GM12878 (cell line): ENCODE measurements around the gene SSTR1. TPM values are rescaled to one million over a fixed set of nuclear protein-coding genes. Genes with fewer than 3 reads are reported as not detected.

Experiments used
- ATAC-seq: fragments of 200-7000 bp; cut with Tn5 transposase; 3 replicates; pipeline ENCODE4 v1.9.1; 2020; ENCODE audit warnings: mild to moderate bottlenecking, moderate library complexity
- BruUV-seq: library from RNA; stranded (reverse); fragments of 400-500 nt; replicated peaks from 2 replicates; lab custom pipeline; 2021; lab: Mats Ljungman, UMichigan
- CTCF ChIA-PET: fragments of 300-600 bp; sonication (Branson Sonifier 250); formaldehyde crosslinking; extraction: SDS; loops from one replicate; lab custom pipeline; 2021; ENCODE audit warnings: inconsistent platforms; lab: Yijun Ruan, JAX
- POLR2A ChIA-PET: fragments of 350-600 bp; formaldehyde crosslinking; extraction: SDS; loops from one replicate; lab custom pipeline; 2021; ENCODE audit warnings: inconsistent platforms; lab: Charles Lee
- RAD21 ChIA-PET: fragments of 300-600 bp; sonication (Branson Sonifier 250); formaldehyde crosslinking; loops from one replicate; lab custom pipeline; 2023; ENCODE audit warnings: antibody characterized with exemption; ENCODE audit not compliant: unreplicated experiment; lab: Charles Lee
- SMC1A ChIA-PET: fragments of 300-600 bp; sonication (Branson Sonifier 250); formaldehyde crosslinking; loops from one replicate; lab custom pipeline; 2023; ENCODE audit not compliant: unreplicated experiment, uncharacterized antibody; lab: Charles Lee
- DNase-seq: peaks from one replicate; pipeline ENCODE4 v3.0.0-alpha.2; 2011; ENCODE audit warnings: low read depth, low spot score
- FAIRE-seq: peaks from 3 replicates; lab custom pipeline; 2011; peaks lifted over from hg19 to GRCh38; lab: Jason Lieb, UNC
- H2AFZ ChIP-seq: 2 replicates; pipeline ENCODE4 v1.6.0; 2011; ENCODE audit warnings: low read depth, low read length, control low read depth; ENCODE audit not compliant: control insufficient read depth
- H3K27ac ChIP-seq: 2 replicates; pipeline ENCODE4 v1.5.1; 2011; ENCODE audit warnings: control low read depth; ENCODE audit not compliant: control insufficient read depth, insufficient read depth
- H3K27me3 ChIP-seq, 2 experiments: replicated peaks in 1 of 2; 2 replicates each; pipeline versions ENCODE4 v1.6.0 to v1.6.1; 2011; ENCODE audit warnings: low read length in 1 of 2; ENCODE audit not compliant: control insufficient read depth in 2 of 2, insufficient read depth in 2 of 2
- H3K36me3 ChIP-seq, 2 experiments: 2 replicates each; pipeline ENCODE4 v1.5.1; 2011; ENCODE audit warnings: low read length in 1 of 2; ENCODE audit not compliant: control insufficient read depth in 2 of 2, insufficient read depth in 2 of 2
- H3K4me1 ChIP-seq: 2 replicates; pipeline ENCODE4 v1.6.1; 2011; ENCODE audit warnings: mild to moderate bottlenecking, low read length, moderate library complexity, mixed read lengths; ENCODE audit not compliant: control insufficient read depth, insufficient read depth
- H3K4me2 ChIP-seq: 2 replicates; pipeline ENCODE4 v1.6.0; 2011; ENCODE audit warnings: control low read depth; ENCODE audit not compliant: control insufficient read depth, insufficient read depth
- H3K4me3 ChIP-seq: fragments of 200-600 bp; sonication (generic); 2 replicates; pipeline ENCODE4 v1.5.1; 2016
- H3K79me2 ChIP-seq: 2 replicates; pipeline ENCODE4 v1.6.0; 2011; ENCODE audit warnings: low read length; ENCODE audit not compliant: control insufficient read depth, insufficient read depth
- H3K9ac ChIP-seq: 2 replicates; pipeline ENCODE4 v1.8.0; 2011; ENCODE audit warnings: low read length, control low read depth, mixed read lengths; ENCODE audit not compliant: control insufficient read depth, insufficient read depth
- H3K9me3 ChIP-seq: replicated peaks from 3 replicates; pipeline ENCODE4 v1.5.1; 2011; ENCODE audit warnings: mild to moderate bottlenecking, low read length; ENCODE audit not compliant: control insufficient read depth, insufficient read depth
- H4K20me1 ChIP-seq: 2 replicates; pipeline ENCODE4 v1.6.0; 2011; ENCODE audit not compliant: control insufficient read depth, insufficient read depth
- BHLHE40 ChIP-seq, 2 experiments: fragments of 450-650 bp in 1 of 2; IDR thresholded peaks; 2 replicates each; pipeline ENCODE4 v1.6.1; 2011 to 2017; ENCODE audit warnings: low read depth in 2 of 2, borderline replicate concordance in 1 of 2, improper control_type of control experiment in 1 of 2, low read length in 1 of 2, mild to moderate bottlenecking in 1 of 2
- ESRRA ChIP-seq: IDR thresholded peaks from 2 replicates; pipeline ENCODE4 v1.6.1; 2012; ENCODE audit warnings: mild to moderate bottlenecking, low read length, improper control_type of control experiment
- HDAC6 ChIP-seq: fragments of 200-600 bp; sonication (generic); IDR thresholded peaks from one replicate; pipeline ENCODE4 v1.8.0; 2017; ENCODE audit warnings: antibody characterized with exemption; ENCODE audit not compliant: unreplicated experiment
- RELB ChIP-seq: fragments of 450-650 bp; IDR thresholded peaks from 2 replicates; pipeline ENCODE4 v1.6.1; 2017; ENCODE audit warnings: low read depth, mild to moderate bottlenecking, moderate library complexity
- ZBTB40 ChIP-seq: fragments of 450-650 bp; IDR thresholded peaks from 2 replicates; pipeline ENCODE4 v1.6.1; 2016; ENCODE audit warnings: mild to moderate bottlenecking, moderate library complexity, borderline replicate concordance
- WGBS: methylation state at CpG from one replicate; pipeline ENCODE4 v1.1.6; 2016; ENCODE audit warnings: low lambda C conversion rate; ENCODE audit not compliant: insufficient replicate concordance, insufficient coverage; ENCODE audit errors: missing lambda C conversion rate; 5-methylcytosine and 5-hydroxymethylcytosine counted together
- in situ Hi-C: fragments of 300-500 bp; cut with MboI; formaldehyde crosslinking; loops from 9 replicates; pipeline ENCODE4 v1.14.3; 2018; ENCODE audit warnings: mixed read lengths
- intact Hi-C: fragments of 100-400 bp; cut with micrococcal nuclease; formaldehyde crosslinking; loops from one replicate; pipeline ENCODE4 v1.14.2; 2022; ENCODE audit not compliant: unreplicated experiment
- polyA plus RNA-seq, 11 experiments: library from polyadenylated mRNA; depleted of rRNA in 4 of 11; unstranded in 6 of 11; stranded (reverse) in 5 of 11; fragments of >200 nt; fragmentation: Nextera tagmentation in 4 of 11; fragmentation: Illumina TruSeq in 1 of 11; extraction: Ambion mirVana in 4 of 11; extraction: Trizol in 1 of 11; gene quantifications; 1 replicate in 1 of 11; 2 replicates in 10 of 11; pipeline versions ENCODE4 v1.2.1 to v1.2.3, GENCODE V29; 2011 to 2016; ENCODE audit warnings: inconsistent platforms in 2 of 11, missing spikeins in 2 of 11, low read depth in 1 of 11
- total RNA-seq, 4 experiments: library from RNA; depleted of rRNA in 3 of 4; stranded (reverse); fragments of >200 nt in 3 of 4; fragmentation: Illumina TruSeq in 1 of 4; extraction: Trizol in 1 of 4; gene quantifications; 2 replicates each; pipeline versions ENCODE4 v1.2.1 to v1.2.3, GENCODE V29; 2013 to 2021
- TF ChIP-seq, protein P1 (sequence below): IDR thresholded peaks from 2 replicates; pipeline ENCODE4 v1.6.1; 2011; ENCODE audit warnings: borderline replicate concordance, low read depth, mild to moderate bottlenecking, moderate library complexity, low read length; ENCODE audit not compliant: insufficient read depth, poor library complexity, severe bottlenecking
- TF ChIP-seq, protein P2 (sequence below): fragments of 450-650 bp; IDR thresholded peaks from 2 replicates; pipeline ENCODE4 v1.6.1; 2018; ENCODE audit warnings: mild to moderate bottlenecking, low read depth, moderate library complexity; ENCODE audit not compliant: partially characterized antibody

Gene SSTR1
- total and polyA plus RNA-seq, 10 of the 15 experiments (the other 5 are each of a cell fraction or from before 2014, with no cell fraction given) = 0.01 to 0.05 TPM; not detected in 8

DNA sequence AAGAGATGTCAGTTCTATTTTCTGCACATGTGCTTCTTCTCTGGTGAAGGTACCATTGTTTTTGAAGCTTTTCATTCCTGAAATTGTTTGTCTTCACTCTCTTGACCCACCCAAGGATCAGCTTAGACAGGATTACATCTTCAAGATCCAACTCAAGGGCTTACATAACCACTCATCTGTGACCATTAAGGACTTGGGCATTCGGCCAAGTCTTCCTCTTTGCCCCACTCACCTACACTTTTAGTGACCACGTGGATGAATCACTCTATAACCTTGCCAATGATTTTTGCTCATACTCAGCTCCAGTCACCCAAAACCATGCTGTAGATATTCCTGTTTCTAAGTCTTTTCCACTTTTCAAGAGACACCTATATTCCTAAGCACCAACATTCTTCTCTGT is 36.5 kb upstream of the SSTR1 start (continued):
- no peak for TF ChIP-seq RELB
- no peak for TF ChIP-seq HDAC6
- TF ChIP-seq, protein P1, sequence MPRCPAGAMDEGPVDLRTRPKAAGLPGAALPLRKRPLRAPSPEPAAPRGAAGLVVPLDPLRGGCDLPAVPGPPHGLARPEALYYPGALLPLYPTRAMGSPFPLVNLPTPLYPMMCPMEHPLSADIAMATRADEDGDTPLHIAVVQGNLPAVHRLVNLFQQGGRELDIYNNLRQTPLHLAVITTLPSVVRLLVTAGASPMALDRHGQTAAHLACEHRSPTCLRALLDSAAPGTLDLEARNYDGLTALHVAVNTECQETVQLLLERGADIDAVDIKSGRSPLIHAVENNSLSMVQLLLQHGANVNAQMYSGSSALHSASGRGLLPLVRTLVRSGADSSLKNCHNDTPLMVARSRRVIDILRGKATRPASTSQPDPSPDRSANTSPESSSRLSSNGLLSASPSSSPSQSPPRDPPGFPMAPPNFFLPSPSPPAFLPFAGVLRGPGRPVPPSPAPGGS = no peak

DNA sequence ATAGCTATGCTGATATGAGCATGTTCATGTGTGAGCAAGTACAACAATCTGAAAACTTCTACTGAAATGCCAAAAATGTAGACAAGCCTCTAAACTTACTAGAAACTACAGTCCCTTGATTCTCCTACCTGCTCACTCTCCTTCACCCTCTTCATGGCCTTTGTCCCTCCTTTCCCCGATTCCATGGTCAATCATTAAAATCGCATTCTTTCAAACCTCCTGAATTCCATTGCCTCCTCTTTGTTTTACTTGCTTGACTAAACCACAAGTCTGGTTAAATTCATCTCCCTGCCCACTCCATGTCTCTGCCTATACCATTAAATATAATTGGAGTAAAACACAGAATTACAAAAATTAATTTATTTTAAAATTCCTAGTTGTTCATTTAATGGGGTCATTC is 33.0 kb upstream of the SSTR1 start:
- 50% methylated on average over 2 of the region's 2 CpGs for WGBS
- in situ Hi-C loops = no loop called here
- BruUV-seq = no TSS peak

More for the DNA sequence above, 33.0 kb upstream of the SSTR1 start:
- no peak for DNase-seq
- Histone ChIP-seq H3K9me3 (no peaks in the 10 kb centered on the region), H3K36me3 (no peaks in the 10 kb centered on the region), H2AFZ (no peak overlapping the region), H3K4me3 (no peak overlapping the region), H3K79me2 (no peaks in the 10 kb centered on the region), H3K27me3 (no peaks in the 10 kb centered on the region), H3K9ac (no peak overlapping the region), H4K20me1 (no peaks in the 10 kb centered on the region), H3K27ac (no peak overlapping the region), H3K4me1 (no peaks in the 10 kb centered on the region), H3K4me2 (no peak overlapping the region)
- POLR2A ChIA-PET = no interaction called here
- intact Hi-C loops = loop anchor here (10.0 kb wide), 1 partner anchor 190 kb away; no protein-coding TSS in a partner anchor
- no peak for ATAC-seq
- RAD21 ChIA-PET = no interaction called here
- FAIRE-seq = no peak
- TF ChIP-seq, protein P2, sequence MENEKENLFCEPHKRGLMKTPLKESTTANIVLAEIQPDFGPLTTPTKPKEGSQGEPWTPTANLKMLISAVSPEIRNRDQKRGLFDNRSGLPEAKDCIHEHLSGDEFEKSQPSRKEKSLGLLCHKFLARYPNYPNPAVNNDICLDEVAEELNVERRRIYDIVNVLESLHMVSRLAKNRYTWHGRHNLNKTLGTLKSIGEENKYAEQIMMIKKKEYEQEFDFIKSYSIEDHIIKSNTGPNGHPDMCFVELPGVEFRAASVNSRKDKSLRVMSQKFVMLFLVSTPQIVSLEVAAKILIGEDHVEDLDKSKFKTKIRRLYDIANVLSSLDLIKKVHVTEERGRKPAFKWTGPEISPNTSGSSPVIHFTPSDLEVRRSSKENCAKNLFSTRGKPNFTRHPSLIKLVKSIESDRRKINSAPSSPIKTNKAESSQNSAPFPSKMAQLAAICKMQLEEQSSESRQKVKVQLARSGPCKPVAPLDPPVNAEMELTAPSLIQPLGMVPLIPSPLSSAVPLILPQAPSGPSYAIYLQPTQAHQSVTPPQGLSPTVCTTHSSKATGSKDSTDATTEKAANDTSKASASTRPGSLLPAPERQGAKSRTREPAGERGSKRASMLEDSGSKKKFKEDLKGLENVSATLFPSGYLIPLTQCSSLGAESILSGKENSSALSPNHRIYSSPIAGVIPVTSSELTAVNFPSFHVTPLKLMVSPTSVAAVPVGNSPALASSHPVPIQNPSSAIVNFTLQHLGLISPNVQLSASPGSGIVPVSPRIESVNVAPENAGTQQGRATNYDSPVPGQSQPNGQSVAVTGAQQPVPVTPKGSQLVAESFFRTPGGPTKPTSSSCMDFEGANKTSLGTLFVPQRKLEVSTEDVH = no peak
- TF ChIP-seq ZBTB40 (no peak), BHLHE40 (IDR thresholded peaks at IDR 0.05; ENCODE audit: borderline replicate concordance in 1 of 2, low read depth in 2 of 2, low read length in 1 of 2) (no peak), ESRRA (no peak)
- CTCF ChIA-PET = no interaction called here
- SMC1A ChIA-PET = interaction anchor here (1.0 kb wide), 1 partner anchor 23 kb away, joined by 4 read pairs; no protein-coding TSS in a partner anchor
